T-cell (primary cell): ENCODE measurements around the gene LYPD4. TPM values are rescaled to one million over a fixed set of nuclear protein-coding genes. Genes with fewer than 3 reads are reported as not detected.

Experiments
- total RNA-seq, 35 experiments: library from RNA in 6 of 35; stranded (reverse) in 6 of 35; fragments of 120-200 nt in 1 of 35; gene quantifications; one replicate each; pipeline versions ENCODE4 v1.2.1 to v1.2.4 and lab custom pipeline; 2013 to 2026

Gene LYPD4
- total RNA-seq, 5 donors from 2014 or later (not counting 1 experiment from before 2014, with no cell fraction given) = not detected

Other genes starting within 250 kb of the LYPD4 start
- 1 to 10 TPM in 1 of 5 donors, under 1 TPM in 3, not detected in 1; 0.46 to 1.0 (median 0.68) TPM for gene CEACAM4, start 217.6 kb downstream of the LYPD4 start, total RNA-seq
- not detected for gene CEACAM7, start 156.4 kb downstream of the LYPD4 start, total RNA-seq
- gene CEACAM5, start 136.1 kb downstream of the LYPD4 start, total RNA-seq = 1 to 10 TPM in 2 of 5 donors, under 1 TPM in 1, not detected in 2; 0.61 to 1.3 (median 1.0) TPM
- under 1 TPM in 3 of 5 donors, not detected in 2; 0.53 to 0.76 (median 0.67) TPM for gene CEACAM6, start 89.2 kb downstream of the LYPD4 start, total RNA-seq
- not detected for gene CEACAM3, start 48.1 kb downstream of the LYPD4 start, total RNA-seq
- gene DMRTC2, start 359 bp upstream of the LYPD4 start, total RNA-seq = not detected
- gene RPS19, start 15.6 kb upstream of the LYPD4 start, total RNA-seq = 1,000 to 10,000 TPM; 3,043 to 4,286 (median 3,822) TPM
- gene CD79A, start 32.6 kb upstream of the LYPD4 start, total RNA-seq = 10 to 100 TPM; 15.9 to 51.1 (median 19.0) TPM
- 1,000 to 10,000 TPM; 1,130 to 1,360 (median 1,288) TPM for gene ARHGEF1, start 38.5 kb upstream of the LYPD4 start, total RNA-seq
- gene ERFL, start 83.8 kb upstream of the LYPD4 start, total RNA-seq = 1 to 10 TPM; 5.9 to 8.5 (median 6.3) TPM
- 100 to 1,000 TPM in 4 of 5 donors, 10 to 100 TPM in 1; 67.0 to 143 (median 131) TPM for gene RABAC1, start 114.6 kb upstream of the LYPD4 start, total RNA-seq
- 10 to 100 TPM in 1 of 5 donors, 1 to 10 TPM in 4; 4.3 to 14.4 (median 6.3) TPM for gene ATP1A3, start 149.5 kb upstream of the LYPD4 start, total RNA-seq
- 1 to 10 TPM in 3 of 5 donors, under 1 TPM in 2; 0.26 to 1.5 (median 1.3) TPM for gene GRIK5, start 225.5 kb upstream of the LYPD4 start, total RNA-seq
- 10 to 100 TPM; 18.4 to 27.4 (median 26.6) TPM for gene ZNF574, start 231.5 kb upstream of the LYPD4 start, total RNA-seq